SK-N-SH (cell line): ENCODE measurements around the gene DNASE1L3. TPM values are rescaled to one million over a fixed set of nuclear protein-coding genes. Genes with fewer than 3 reads are reported as not detected.

Experiments used
- CTCF ChIA-PET: fragments of 300-600, 350-600 bp; formaldehyde crosslinking; extraction: SDS; loops from one replicate; lab custom pipeline; 2021; lab: Yijun Ruan, JAX
- POLR2A ChIA-PET: fragments of 350-600 bp; sonication (Branson Sonifier 250); formaldehyde crosslinking; extraction: SDS; loops from one replicate; lab custom pipeline; 2020; ENCODE audit warnings: antibody characterized with exemption, inconsistent platforms; lab: Yijun Ruan, JAX
- DNase-seq: peaks from one replicate; pipeline ENCODE4 v3.0.0; 2012
- H2AFZ ChIP-seq: fragments of 200-600 bp; sonication (generic); 2 replicates; pipeline ENCODE4 v1.8.1; 2016; ENCODE audit warnings: antibody characterized with exemption, mild to moderate bottlenecking, low read depth
- H3F3A ChIP-seq: fragments of 200-600 bp; sonication (generic); replicated peaks from 2 replicates; pipeline ENCODE3; 2016; ENCODE audit warnings: antibody characterized with exemption, mild to moderate bottlenecking; ENCODE audit not compliant: insufficient read depth
- H3K27ac ChIP-seq, 2 experiments: fragments of 200-500 bp in 1 of 2; fragments of 200-600 bp in 1 of 2; sonication (Bioruptor generic) in 1 of 2; sonication (generic), shearing (Covaris generic) in 1 of 2; 2 replicates each; pipeline versions ENCODE4 v1.5.1 to v1.6.1; 2014 to 2016; ENCODE audit warnings: low read depth in 2 of 2, inconsistent platforms in 1 of 2, low read length in 1 of 2, mild to moderate bottlenecking in 1 of 2, mixed read lengths in 1 of 2
- H3K27me3 ChIP-seq: fragments of 200-600 bp; sonication (generic), shearing (Covaris generic); 2 replicates; pipeline ENCODE4 v1.6.1; 2016; ENCODE audit warnings: mixed run types; ENCODE audit not compliant: insufficient read depth
- H3K36me3 ChIP-seq, 2 experiments: fragments of 200-500 bp in 1 of 2; fragments of 200-600 bp in 1 of 2; sonication (Bioruptor generic) in 1 of 2; sonication (generic) in 1 of 2; replicated peaks in 1 of 2; 2 replicates each; pipeline versions ENCODE3 to v1.5.1; 2014 to 2016; ENCODE audit warnings: low read length in 1 of 2, mild to moderate bottlenecking in 1 of 2; ENCODE audit not compliant: insufficient read depth in 2 of 2, control insufficient read depth in 1 of 2
- H3K4me1 ChIP-seq, 2 experiments: fragments of 200-500 bp in 1 of 2; fragments of 200-600 bp in 1 of 2; sonication (Bioruptor generic) in 1 of 2; sonication (generic), shearing (Covaris generic) in 1 of 2; 2 replicates each; pipeline versions ENCODE4 v1.5.1 to v1.6.1; 2014 to 2016; ENCODE audit warnings: low read depth in 1 of 2, low read length in 1 of 2, mixed run types in 1 of 2; ENCODE audit not compliant: insufficient read depth in 2 of 2, control insufficient read depth in 1 of 2
- H3K4me2 ChIP-seq: fragments of 200-600 bp; sonication (generic), shearing (Covaris generic); 2 replicates; pipeline ENCODE4 v1.6.1; 2017; ENCODE audit warnings: mixed run types
- H3K4me3 ChIP-seq, 2 experiments: fragments of 200-500 bp in 1 of 2; fragments of 200-600 bp in 1 of 2; sonication (Bioruptor generic) in 1 of 2; sonication (generic), shearing (Covaris generic) in 1 of 2; 2 replicates each; pipeline versions ENCODE4 v1.5.1 to v1.8.1; 2014 to 2016; ENCODE audit warnings: low read depth in 2 of 2, inconsistent platforms in 1 of 2, low read length in 1 of 2, mild to moderate bottlenecking in 1 of 2, mixed read lengths in 1 of 2, moderate library complexity in 1 of 2
- H3K79me2 ChIP-seq: fragments of 200-600 bp; sonication (generic); 2 replicates; pipeline ENCODE4 v1.8.1; 2017; ENCODE audit warnings: mild to moderate bottlenecking; ENCODE audit not compliant: insufficient read depth
- H3K9ac ChIP-seq: fragments of 200-600 bp; sonication (generic); 2 replicates; pipeline ENCODE4 v1.6.1; 2017; ENCODE audit warnings: mixed run types
- H3K9me2 ChIP-seq: fragments of 200-600 bp; sonication (generic); 2 replicates; pipeline ENCODE4 v1.6.1; 2017; ENCODE audit warnings: mixed run types
- H3K9me3 ChIP-seq: fragments of 200-600 bp; sonication (generic); 2 replicates; pipeline ENCODE4 v1.6.1; 2017; ENCODE audit warnings: mixed run types, mild to moderate bottlenecking, moderate library complexity
- H4K20me1 ChIP-seq: fragments of 200-600 bp; sonication (generic); 2 replicates; pipeline ENCODE4 v1.6.1; 2017; ENCODE audit warnings: mild to moderate bottlenecking, mixed run types; ENCODE audit not compliant: insufficient read depth
- EP300 ChIP-seq, 2 experiments: IDR thresholded peaks; 2 replicates each; pipeline versions ENCODE4 v1.4.0 to v1.6.1; 2012; ENCODE audit warnings: borderline replicate concordance in 1 of 2, low read depth in 1 of 2, low read length in 1 of 2
- FOSL2 ChIP-seq: IDR thresholded peaks from 2 replicates; pipeline ENCODE4 v1.4.0; 2012; ENCODE audit warnings: low read depth, mild to moderate bottlenecking, moderate library complexity, borderline replicate concordance
- FOXJ3 ChIP-seq: sonication (generic); formaldehyde crosslinking; IDR thresholded peaks from 2 replicates; pipeline ENCODE4 v1.5.1; 2020; ENCODE audit warnings: mild to moderate bottlenecking, missing genetic modification reagents
- JUND ChIP-seq: IDR thresholded peaks from 2 replicates; pipeline ENCODE4 v1.4.0; 2012
- MEF2A ChIP-seq: IDR thresholded peaks from 2 replicates; pipeline ENCODE4 v1.4.0; 2012; ENCODE audit warnings: low read depth, borderline replicate concordance
- POLR2AphosphoS5 ChIP-seq: IDR thresholded peaks from 2 replicates; pipeline ENCODE4 v1.6.1; 2012; ENCODE audit warnings: low read depth, low read length
- RFX5 ChIP-seq: IDR thresholded peaks from 2 replicates; pipeline ENCODE4 v1.6.1; 2012; ENCODE audit warnings: mild to moderate bottlenecking, improper control_type of control experiment, low read length
- RXRA ChIP-seq: IDR thresholded peaks from 2 replicates; pipeline ENCODE4 v1.4.0; 2012; ENCODE audit warnings: low read depth, mild to moderate bottlenecking, borderline replicate concordance
- TAF1 ChIP-seq: IDR thresholded peaks from 2 replicates; pipeline ENCODE4 v1.6.1; 2012; ENCODE audit warnings: low read depth, mild to moderate bottlenecking, low read length, moderate library complexity, borderline replicate concordance
- TCF12 ChIP-seq: IDR thresholded peaks from 2 replicates; pipeline ENCODE4 v1.4.0; 2012
- YY1 ChIP-seq: IDR thresholded peaks from 2 replicates; pipeline ENCODE4 v1.4.0; 2012; ENCODE audit warnings: low read depth, mild to moderate bottlenecking
- polyA plus RNA-seq, 3 experiments: library from polyadenylated mRNA; depleted of rRNA; stranded (reverse); fragments of >200 nt; gene quantifications; 2 replicates each; pipeline ENCODE4 v1.2.3, GENCODE V29; 2012
- TF ChIP-seq, protein P1 (sequence below): IDR thresholded peaks from 2 replicates; pipeline ENCODE4 v1.6.1; 2012; ENCODE audit warnings: mild to moderate bottlenecking, low read depth, low read length, moderate library complexity
- TF ChIP-seq, protein P2 (sequence below): IDR thresholded peaks from 2 replicates; pipeline ENCODE4 v1.4.0; 2012; ENCODE audit warnings: low read depth
- TF ChIP-seq, protein P3 (sequence below): fragments of 150-350 bp; IDR thresholded peaks from 2 replicates; pipeline ENCODE4 v1.6.1; 2016; ENCODE audit warnings: mild to moderate bottlenecking, low read depth, low read length
- TF ChIP-seq, protein P4 (sequence below): fragments of 150-350 bp; IDR thresholded peaks from 2 replicates; pipeline ENCODE4 v1.6.1; 2017; ENCODE audit warnings: antibody characterized with exemption, low read length, low read depth, borderline replicate concordance
- TF ChIP-seq, protein P5 (sequence below): fragments of 200-600 bp; sonication (generic); IDR thresholded peaks from 2 replicates; pipeline ENCODE4 v1.6.1; 2017; ENCODE audit warnings: antibody characterized with exemption, mild to moderate bottlenecking, moderate library complexity
- TF ChIP-seq, protein P6 (sequence below): IDR thresholded peaks from 2 replicates; pipeline ENCODE4 v1.4.0; 2012; ENCODE audit warnings: low read depth, borderline replicate concordance

Gene DNASE1L3
- polyA plus RNA-seq, 1 of the 3 experiments (the other 2 are of a cell fraction): not detected

DNA sequence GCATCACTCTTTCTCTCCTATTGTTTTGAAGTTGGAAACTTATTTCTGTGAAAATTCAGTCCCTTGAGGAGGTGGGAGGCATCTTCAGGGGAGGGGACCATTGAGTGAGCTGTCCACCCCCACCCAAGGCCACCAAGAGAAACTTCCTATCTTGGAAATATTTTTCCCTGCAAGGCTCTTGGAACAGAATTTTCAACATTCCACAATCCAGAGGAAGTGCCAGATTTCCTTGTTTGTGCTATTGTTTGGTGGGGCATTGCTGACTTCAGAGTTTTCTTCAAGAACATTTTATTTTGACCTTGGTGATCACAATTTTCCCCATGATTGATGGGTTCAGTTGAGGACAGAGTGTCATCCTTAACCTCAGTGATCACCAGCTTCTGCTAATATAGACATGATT lies 12.0 kb downstream of the DNASE1L3 start:
- Histone ChIP-seq H3K9ac (no peak overlapping the region), H2AFZ (no peak overlapping the region), H3K79me2 (no peaks in the 10 kb centered on the region), H3K4me1 (no peaks in the 10 kb centered on the region), H3K4me2 (no peak overlapping the region), H3K27ac (no peak overlapping the region)
- CTCF ChIA-PET: interaction anchor here (4.1 kb wide), 1 partner anchor 18 kb away, joined by 19 read pairs; no protein-coding TSS in a partner anchor
- TF ChIP-seq, protein P1, sequence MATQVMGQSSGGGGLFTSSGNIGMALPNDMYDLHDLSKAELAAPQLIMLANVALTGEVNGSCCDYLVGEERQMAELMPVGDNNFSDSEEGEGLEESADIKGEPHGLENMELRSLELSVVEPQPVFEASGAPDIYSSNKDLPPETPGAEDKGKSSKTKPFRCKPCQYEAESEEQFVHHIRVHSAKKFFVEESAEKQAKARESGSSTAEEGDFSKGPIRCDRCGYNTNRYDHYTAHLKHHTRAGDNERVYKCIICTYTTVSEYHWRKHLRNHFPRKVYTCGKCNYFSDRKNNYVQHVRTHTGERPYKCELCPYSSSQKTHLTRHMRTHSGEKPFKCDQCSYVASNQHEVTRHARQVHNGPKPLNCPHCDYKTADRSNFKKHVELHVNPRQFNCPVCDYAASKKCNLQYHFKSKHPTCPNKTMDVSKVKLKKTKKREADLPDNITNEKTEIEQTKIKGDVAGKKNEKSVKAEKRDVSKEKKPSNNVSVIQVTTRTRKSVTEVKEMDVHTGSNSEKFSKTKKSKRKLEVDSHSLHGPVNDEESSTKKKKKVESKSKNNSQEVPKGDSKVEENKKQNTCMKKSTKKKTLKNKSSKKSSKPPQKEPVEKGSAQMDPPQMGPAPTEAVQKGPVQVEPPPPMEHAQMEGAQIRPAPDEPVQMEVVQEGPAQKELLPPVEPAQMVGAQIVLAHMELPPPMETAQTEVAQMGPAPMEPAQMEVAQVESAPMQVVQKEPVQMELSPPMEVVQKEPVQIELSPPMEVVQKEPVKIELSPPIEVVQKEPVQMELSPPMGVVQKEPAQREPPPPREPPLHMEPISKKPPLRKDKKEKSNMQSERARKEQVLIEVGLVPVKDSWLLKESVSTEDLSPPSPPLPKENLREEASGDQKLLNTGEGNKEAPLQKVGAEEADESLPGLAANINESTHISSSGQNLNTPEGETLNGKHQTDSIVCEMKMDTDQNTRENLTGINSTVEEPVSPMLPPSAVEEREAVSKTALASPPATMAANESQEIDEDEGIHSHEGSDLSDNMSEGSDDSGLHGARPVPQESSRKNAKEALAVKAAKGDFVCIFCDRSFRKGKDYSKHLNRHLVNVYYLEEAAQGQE: no peak
- TF ChIP-seq EP300 (IDR thresholded peaks at IDR 0.05; ENCODE audit: borderline replicate concordance in 1 of 2, low read depth in 1 of 2, low read length in 1 of 2): no peak
- TF ChIP-seq, protein P2, sequence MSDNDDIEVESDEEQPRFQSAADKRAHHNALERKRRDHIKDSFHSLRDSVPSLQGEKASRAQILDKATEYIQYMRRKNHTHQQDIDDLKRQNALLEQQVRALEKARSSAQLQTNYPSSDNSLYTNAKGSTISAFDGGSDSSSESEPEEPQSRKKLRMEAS: no peak
- TF ChIP-seq TAF1: no peak
- TF ChIP-seq JUND: no peak
- no peak for TF ChIP-seq MEF2A
- TF ChIP-seq, protein P3, sequence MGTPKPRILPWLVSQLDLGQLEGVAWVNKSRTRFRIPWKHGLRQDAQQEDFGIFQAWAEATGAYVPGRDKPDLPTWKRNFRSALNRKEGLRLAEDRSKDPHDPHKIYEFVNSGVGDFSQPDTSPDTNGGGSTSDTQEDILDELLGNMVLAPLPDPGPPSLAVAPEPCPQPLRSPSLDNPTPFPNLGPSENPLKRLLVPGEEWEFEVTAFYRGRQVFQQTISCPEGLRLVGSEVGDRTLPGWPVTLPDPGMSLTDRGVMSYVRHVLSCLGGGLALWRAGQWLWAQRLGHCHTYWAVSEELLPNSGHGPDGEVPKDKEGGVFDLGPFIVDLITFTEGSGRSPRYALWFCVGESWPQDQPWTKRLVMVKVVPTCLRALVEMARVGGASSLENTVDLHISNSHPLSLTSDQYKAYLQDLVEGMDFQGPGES: no peak
- TF ChIP-seq RXRA: no peak
- TF ChIP-seq FOXJ3 (CRISPR knock-in tag): no peak
- TF ChIP-seq RFX5: no peak
- no peak for TF ChIP-seq TCF12
- TF ChIP-seq, protein P4, sequence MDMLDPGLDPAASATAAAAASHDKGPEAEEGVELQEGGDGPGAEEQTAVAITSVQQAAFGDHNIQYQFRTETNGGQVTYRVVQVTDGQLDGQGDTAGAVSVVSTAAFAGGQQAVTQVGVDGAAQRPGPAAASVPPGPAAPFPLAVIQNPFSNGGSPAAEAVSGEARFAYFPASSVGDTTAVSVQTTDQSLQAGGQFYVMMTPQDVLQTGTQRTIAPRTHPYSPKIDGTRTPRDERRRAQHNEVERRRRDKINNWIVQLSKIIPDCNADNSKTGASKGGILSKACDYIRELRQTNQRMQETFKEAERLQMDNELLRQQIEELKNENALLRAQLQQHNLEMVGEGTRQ: no peak
- TF ChIP-seq, protein P5, sequence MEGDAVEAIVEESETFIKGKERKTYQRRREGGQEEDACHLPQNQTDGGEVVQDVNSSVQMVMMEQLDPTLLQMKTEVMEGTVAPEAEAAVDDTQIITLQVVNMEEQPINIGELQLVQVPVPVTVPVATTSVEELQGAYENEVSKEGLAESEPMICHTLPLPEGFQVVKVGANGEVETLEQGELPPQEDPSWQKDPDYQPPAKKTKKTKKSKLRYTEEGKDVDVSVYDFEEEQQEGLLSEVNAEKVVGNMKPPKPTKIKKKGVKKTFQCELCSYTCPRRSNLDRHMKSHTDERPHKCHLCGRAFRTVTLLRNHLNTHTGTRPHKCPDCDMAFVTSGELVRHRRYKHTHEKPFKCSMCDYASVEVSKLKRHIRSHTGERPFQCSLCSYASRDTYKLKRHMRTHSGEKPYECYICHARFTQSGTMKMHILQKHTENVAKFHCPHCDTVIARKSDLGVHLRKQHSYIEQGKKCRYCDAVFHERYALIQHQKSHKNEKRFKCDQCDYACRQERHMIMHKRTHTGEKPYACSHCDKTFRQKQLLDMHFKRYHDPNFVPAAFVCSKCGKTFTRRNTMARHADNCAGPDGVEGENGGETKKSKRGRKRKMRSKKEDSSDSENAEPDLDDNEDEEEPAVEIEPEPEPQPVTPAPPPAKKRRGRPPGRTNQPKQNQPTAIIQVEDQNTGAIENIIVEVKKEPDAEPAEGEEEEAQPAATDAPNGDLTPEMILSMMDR: no peak
- TF ChIP-seq, protein P6, sequence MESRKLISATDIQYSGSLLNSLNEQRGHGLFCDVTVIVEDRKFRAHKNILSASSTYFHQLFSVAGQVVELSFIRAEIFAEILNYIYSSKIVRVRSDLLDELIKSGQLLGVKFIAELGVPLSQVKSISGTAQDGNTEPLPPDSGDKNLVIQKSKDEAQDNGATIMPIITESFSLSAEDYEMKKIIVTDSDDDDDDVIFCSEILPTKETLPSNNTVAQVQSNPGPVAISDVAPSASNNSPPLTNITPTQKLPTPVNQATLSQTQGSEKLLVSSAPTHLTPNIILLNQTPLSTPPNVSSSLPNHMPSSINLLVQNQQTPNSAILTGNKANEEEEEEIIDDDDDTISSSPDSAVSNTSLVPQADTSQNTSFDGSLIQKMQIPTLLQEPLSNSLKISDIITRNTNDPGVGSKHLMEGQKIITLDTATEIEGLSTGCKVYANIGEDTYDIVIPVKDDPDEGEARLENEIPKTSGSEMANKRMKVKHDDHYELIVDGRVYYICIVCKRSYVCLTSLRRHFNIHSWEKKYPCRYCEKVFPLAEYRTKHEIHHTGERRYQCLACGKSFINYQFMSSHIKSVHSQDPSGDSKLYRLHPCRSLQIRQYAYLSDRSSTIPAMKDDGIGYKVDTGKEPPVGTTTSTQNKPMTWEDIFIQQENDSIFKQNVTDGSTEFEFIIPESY: no peak
- TF ChIP-seq FOSL2: no peak
- TF ChIP-seq POLR2AphosphoS5: no peak
- no peak for TF ChIP-seq YY1
- TF ChIP-seq, all 33 proteins: peak for 0
- H3K9me3 ChIP-seq: no peaks in the 10 kb centered on the region
- POLR2A ChIA-PET: no interaction called here
- no peaks in the 10 kb centered on the region for H4K20me1 ChIP-seq
- no peaks in the 10 kb centered on the region for H3K36me3 ChIP-seq
- no peaks in the 10 kb centered on the region for H3K27me3 ChIP-seq
- no peaks in the 10 kb centered on the region for H3K9me2 ChIP-seq
- no peaks in the 10 kb centered on the region for H3F3A ChIP-seq
- no peak for DNase-seq
- H3K4me3 ChIP-seq: no peak overlapping the region
